OCI-M2 (cell line): ENCODE results near the gene LIMS4.
"Not testable (repeated sequence)": the region's sequence is repeated elsewhere in the genome, so short reads cannot be mapped to it uniquely, and the experiment has no call there.

Experiments
- DNase-seq: peaks from one replicate; lab custom pipeline; 2025; ENCODE audit not compliant: unreplicated experiment; lab: John Stamatoyannopoulos, UW

LIMS4 gene, protein sequence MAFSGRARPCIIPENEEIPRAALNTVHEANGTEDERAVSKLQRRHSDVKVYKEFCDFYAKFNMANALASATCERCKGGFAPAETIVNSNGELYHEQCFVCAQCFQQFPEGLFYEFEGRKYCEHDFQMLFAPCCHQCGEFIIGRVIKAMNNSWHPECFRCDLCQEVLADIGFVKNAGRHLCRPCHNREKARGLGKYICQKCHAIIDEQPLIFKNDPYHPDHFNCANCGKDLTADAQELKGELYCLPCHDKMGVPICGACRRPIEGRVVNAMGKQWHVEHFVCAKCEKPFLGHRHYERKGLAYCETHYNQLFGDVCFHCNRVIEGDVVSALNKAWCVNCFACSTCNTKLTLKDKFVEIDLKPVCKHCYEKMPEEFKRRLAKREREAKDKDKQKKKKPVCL

DNA sequence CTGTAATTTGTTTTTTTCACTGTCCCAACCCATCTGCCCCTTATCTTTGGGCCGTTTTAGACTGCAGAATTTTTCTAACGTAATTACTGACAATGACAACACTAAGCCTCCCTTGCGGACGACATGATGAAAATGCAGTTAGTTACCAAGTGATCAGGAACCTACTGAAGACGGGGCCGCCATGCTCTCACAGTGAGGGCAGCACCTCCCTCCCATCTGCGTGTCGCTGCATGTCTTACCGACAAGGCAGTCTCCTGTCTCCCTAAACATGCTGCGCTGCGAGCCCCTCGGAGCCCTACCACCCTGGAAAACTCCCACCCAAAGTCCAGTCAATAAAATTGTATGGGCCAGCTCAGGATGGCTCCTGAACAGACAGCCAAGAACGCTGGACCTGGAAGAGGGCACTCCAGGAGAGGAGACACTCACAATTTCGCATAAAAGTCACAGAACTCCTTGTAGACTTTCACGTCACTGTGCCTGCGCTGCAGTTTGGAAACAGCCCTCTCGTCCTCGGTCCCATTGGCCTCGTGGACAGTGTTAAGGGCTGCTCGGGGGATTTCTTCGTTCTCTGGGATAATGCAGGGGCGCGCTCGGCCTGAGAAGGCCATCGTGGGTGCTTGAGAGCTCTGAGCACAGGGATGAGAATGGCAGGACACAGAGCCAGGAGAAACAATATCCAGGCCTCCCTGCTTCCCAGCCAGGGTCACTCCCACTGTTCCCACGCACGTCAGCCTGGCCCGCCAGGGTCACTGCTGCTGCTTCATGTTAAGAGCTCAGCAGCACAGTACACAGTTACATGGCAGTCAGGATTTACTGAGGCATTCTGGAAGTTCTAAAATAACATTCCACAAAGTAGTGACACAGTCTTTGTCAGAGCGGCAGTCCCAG, at the start of gene LIMS4:
TSS of gene LIMS4 (minus strand) at position 646 of the 888 bp plus-strand sequence. CDS start at position 608, 38 bp downstream.
- DNase-seq, result not testable (repeated sequence)

GRCh38 chr2:110499755-110500377, 27.2 kb upstream of the LIMS4 start:
- not testable (repeated sequence) for DNase-seq

DNA sequence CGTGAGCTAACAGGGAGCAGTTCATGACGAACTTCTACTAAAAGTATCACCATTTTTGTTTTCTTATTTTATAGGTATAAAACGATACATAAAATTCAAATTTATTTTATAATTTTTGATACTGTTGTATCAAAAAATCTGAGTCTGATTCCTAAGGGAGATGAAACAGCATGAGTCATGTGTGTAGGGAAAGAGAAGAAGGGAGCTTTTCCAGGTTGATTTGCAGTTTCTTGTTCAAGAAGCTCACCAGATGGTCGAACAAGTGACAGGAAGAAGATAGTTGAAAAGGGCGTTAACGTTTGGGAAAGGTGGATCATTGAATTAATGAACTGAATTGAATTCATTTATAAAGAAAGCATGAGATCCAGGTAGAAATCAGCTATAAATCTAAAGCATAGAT, 23.4 kb upstream of the LIMS4 start:
- DNase-seq, result not testable (repeated sequence)

GRCh38 chr2:110494488-110494887, 21.9 kb upstream of the LIMS4 start:
- DNase-seq, result not testable (repeated sequence)

DNA sequence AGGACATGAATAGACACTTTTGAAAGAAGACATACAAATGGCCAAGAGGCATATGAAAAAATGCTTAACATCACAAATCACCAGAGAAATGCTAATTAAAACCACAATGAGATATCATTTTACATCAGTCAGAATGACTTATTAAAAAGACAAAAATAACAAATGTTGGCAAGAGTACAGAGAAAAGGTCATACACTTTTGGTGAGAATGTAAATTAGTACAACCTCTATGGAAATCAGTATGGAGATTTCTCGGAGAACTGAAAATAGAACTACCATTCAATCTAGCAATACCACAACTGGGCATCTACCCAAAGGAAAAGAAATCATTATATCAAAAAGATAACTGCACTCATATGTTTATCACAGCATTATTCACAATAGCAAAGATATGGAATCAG, 16.4 kb upstream of the LIMS4 start:
- DNase-seq, result not testable (repeated sequence)

GRCh38 chr2:110482697-110483096, 10.1 kb upstream of the LIMS4 start:
- not testable (repeated sequence) for DNase-seq

DNA sequence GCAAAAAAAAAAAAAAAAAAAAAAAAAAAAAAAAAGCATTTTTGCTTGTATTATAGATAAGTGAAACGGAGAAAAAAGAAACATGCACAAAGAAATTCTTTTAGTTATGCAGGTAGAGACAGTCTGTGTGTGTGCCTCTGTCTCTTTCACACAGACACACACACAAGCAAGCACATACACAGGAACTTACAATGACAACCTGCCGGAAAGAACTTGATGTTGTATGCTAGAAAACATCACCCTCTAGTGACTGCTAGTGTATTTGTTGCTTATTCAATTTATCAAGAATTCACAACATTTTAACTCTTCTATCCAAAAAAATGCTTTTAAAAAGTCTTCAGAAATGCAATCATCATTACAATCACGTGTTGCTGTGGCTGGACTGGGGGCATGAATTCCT, 8.6 kb upstream of the LIMS4 start:
- not testable (repeated sequence) for DNase-seq

GRCh38 chr2:110480084-110480483, 7.5 kb upstream of the LIMS4 start:
- not testable (repeated sequence) for DNase-seq

- not testable (repeated sequence) for DNase-seq
Measured at GRCh38 chr2:110477370-110477769, 4.8 kb upstream of the LIMS4 start.

- DNase-seq, result not testable (repeated sequence)
Measured at GRCh38 chr2:110476952-110477351, 4.3 kb upstream of the LIMS4 start.

DNA sequence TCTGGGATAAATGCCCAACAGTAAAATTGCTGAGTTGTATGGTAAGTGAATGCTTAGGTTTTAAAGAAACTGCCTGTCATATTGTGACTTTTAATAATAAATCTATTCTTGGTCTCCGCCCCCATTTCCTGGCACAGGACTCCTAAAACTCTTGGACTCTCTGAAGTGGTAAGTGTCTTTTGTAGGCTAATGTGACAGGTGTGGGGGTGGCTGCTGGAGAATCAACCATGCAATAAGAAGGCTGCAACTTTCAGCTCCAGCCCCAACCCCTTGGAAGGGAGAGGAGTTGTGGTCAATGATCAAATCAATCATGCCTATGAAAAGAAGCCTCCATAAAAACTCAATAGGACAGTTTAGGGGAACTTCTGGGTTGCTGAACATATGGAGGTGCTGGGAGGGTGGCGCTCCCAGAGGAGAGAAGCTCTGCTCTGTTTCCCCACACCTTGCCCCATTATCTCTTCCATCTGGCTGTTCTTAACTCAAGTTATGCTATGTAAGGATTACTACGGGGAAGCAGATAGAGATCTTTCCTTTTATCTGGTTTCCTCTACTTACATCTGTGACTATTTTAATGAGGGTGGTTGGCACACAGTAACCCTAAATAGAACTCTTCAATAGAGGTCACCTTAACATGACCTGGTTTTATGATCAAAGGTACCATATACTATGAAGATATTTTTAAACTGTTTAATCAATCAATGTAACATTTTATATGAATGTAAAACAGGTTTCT, 3.2 kb upstream of the LIMS4 start:
- DNase-seq, result not testable (repeated sequence)

GRCh38 chr2:110474898-110475297, 2.3 kb upstream of the LIMS4 start:
- not testable (repeated sequence) for DNase-seq

GRCh38 chr2:110473059-110473358, 393 bp upstream of the LIMS4 start:
- not testable (repeated sequence) for DNase-seq

DNA sequence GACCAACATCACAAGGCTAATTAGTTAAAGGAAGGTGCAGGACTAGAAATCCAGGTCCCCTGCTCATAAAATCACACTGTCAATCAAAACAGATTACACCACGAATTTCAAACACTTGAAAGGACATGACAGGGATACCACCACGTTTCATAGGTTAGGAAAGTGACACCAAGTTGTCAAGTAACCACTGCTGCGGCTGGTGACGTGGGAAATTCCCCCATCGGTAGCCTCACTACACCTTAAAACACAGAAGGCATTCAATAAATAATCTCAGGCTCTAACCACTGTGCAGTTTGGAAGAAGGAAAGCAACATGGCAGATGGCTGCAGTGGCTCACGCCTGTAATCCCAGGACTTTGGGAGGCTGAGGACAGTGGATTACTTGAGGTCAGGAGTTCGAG, 3.7 kb downstream of the LIMS4 start:
- DNase-seq, result not testable (repeated sequence)

DNA sequence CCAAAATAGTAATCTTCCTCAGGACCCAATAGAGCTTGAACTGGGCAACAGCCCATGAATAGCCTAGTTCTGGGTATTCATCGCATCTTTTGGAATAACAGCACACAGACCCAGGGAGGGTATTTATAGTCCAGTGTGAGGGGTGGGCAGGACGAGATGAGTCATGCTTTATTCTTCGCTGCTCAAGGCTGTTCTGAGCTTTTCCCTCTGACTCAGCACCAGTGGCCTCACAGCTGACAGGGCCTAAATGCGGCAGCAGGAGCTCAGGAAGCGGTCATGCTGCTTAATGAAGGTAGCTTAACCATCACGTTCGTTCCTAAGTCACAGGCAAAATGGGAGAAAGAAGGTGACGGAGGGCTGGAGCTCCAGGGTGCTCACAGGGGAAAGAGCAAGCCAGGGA, 7.3 kb downstream of the LIMS4 start:
- DNase-seq, result not testable (repeated sequence)

GRCh38 chr2:110462458-110462857, 10.2 kb downstream of the LIMS4 start:
- DNase-seq, result not testable (repeated sequence)

- DNase-seq, result not testable (repeated sequence)
Measured at GRCh38 chr2:110460318-110460717, 12.3 kb downstream of the LIMS4 start.

DNA sequence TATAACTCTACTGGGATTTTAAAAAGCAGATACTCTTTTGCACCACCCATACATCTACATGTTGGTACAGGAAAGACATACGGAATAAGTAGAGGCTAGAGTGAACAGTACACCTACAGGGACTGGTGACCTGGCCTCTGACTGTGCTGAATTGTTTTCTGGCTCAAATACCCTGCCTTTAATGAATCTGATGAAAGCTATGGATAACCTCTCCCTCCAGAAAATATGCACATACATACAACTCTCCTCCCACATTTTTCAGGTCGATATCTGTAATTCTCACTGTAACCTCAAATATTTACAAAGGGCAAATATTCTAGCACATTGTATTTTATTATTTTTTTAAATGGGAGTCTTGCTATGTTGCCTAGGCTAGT, 15.4 kb downstream of the LIMS4 start:
- not testable (repeated sequence) for DNase-seq

- DNase-seq, result not testable (repeated sequence)
Measured at GRCh38 chr2:110456291-110457213, 16.1 kb downstream of the LIMS4 start.
